Measurements from ENCODE around the gene ZNF555. TPM values are rescaled to one million over a fixed set of nuclear protein-coding genes. Genes with fewer than 3 reads are reported as not detected.

ZNF555 gene
- total RNA-seq, 1 experiment from 2014 or later = 0.84 TPM

DNA sequence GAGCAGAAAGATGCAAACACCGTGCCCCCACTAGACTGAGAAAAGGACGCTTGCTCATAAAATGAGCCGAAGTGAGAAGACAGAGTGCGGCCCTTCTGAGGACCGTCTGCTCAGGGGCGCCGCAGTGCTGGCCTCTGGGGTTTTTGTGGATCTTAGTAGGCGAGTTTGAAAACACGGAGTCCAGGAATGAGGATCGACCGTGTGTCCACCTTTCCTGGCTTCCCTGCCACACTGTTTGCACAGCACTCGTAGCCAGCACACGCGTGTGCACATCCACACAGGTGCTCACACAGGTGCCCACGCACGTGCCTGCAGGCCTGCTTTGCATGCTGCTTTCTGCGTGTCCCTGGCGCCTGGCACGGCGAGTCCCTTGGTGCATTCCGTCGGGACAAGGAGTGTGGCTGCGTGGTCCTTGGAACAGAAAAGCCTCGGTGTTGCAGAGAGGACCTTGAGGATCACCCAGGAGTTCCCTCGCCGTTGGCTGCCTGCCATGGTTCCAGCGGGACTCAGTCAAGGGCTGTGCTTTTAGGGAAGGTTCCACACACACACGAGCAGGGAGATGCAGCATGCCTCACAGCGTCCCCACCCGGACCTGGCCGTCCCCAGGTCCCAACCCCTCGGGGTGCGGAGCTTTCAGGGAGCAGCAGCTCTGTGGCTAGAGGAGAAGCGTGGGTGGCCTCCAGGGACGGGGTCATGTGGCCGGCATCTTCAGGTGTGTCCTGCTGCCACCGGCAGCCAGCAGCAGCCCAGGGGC, 31.7 kb upstream of the ZNF555 start:
- no peak for DNase-seq
- no peaks in the 10 kb centered on the region for H3K27me3 ChIP-seq (ENCODE audit: low read length)
- H2AFZ ChIP-seq (ENCODE audit: low read length) = no peak overlapping the region
- H3K9me3 ChIP-seq (ENCODE audit: low read length) = no peaks in the 10 kb centered on the region
- ATAC-seq = no peak
- ChIA-PET CTCF (no interaction called here), POLR2A (ENCODE audit: unreplicated experiment) (no interaction called here)
- H3K9ac ChIP-seq (ENCODE audit: low read length) = no peak overlapping the region
- no peaks in the 10 kb centered on the region for H4K20me1 ChIP-seq (ENCODE audit: low read length)
- H3K79me2 ChIP-seq (ENCODE audit: low read length) = no peaks in the 10 kb centered on the region
- H3K4me1 ChIP-seq (ENCODE audit: insufficient read depth, low read length) = no peaks in the 10 kb centered on the region
- no TSS peak for BruUV-seq (replicated peaks)
- no peak overlapping the region for H3K27ac ChIP-seq (ENCODE audit: low read length)
- H3F3A ChIP-seq (ENCODE audit: low read length, unreplicated experiment) = no peaks in the 10 kb centered on the region
- intact Hi-C loops (cut with micrococcal nuclease) = no loop called here
- no peaks in the 10 kb centered on the region for H3K9me2 ChIP-seq (replicated peaks; ENCODE audit: low read length)
- H3K36me3 ChIP-seq (ENCODE audit: low read depth, low read length) = no peaks in the 10 kb centered on the region
- H3K4me3 ChIP-seq (ENCODE audit: low read length) = no peak overlapping the region
- TF ChIP-seq EZH2 (IDR thresholded peaks at IDR 0.05; ENCODE audit: low read length, unreplicated experiment) = no peak
- TF ChIP-seq EZH2phosphoT487 (IDR thresholded peaks at IDR 0.05; ENCODE audit: borderline replicate concordance, low read length) = no peak
- no peak for TF ChIP-seq CTCF (conservative IDR thresholded peaks at IDR 0.05; ENCODE audit: low read depth, low read length)
- H3K4me2 ChIP-seq (ENCODE audit: low read length) = no peak overlapping the region

GRCh38 chr19:2810141-2811091, 30.9 kb upstream of the ZNF555 start:
- no peak overlapping the region for H2AFZ ChIP-seq (ENCODE audit: low read length)
- H3K4me3 ChIP-seq (ENCODE audit: low read length) = no peak overlapping the region
- ChIA-PET CTCF (no interaction called here), POLR2A (ENCODE audit: unreplicated experiment) (no interaction called here)
- ATAC-seq (no peak), DNase-seq (no peak)
- no peak overlapping the region for H3K9ac ChIP-seq (ENCODE audit: low read length)
- H3K4me1 ChIP-seq (ENCODE audit: insufficient read depth, low read length) = no peaks in the 10 kb centered on the region
- H4K20me1 ChIP-seq (ENCODE audit: low read length) = no peaks in the 10 kb centered on the region
- H3F3A ChIP-seq (ENCODE audit: low read length, unreplicated experiment) = no peaks in the 10 kb centered on the region
- BruUV-seq (replicated peaks) = no TSS peak
- no peaks in the 10 kb centered on the region for H3K9me3 ChIP-seq (ENCODE audit: low read length)
- H3K36me3 ChIP-seq (ENCODE audit: low read depth, low read length) = no peaks in the 10 kb centered on the region
- no peaks in the 10 kb centered on the region for H3K79me2 ChIP-seq (ENCODE audit: low read length)
- H3K9me2 ChIP-seq (replicated peaks; ENCODE audit: low read length) = no peaks in the 10 kb centered on the region
- intact Hi-C loops (cut with micrococcal nuclease) = no loop called here
- H3K27me3 ChIP-seq (ENCODE audit: low read length) = no peaks in the 10 kb centered on the region
- no peak overlapping the region for H3K27ac ChIP-seq (ENCODE audit: low read length)
- TF ChIP-seq CTCF (conservative IDR thresholded peaks at IDR 0.05; ENCODE audit: low read depth, low read length) (no peak), EZH2phosphoT487 (IDR thresholded peaks at IDR 0.05; ENCODE audit: borderline replicate concordance, low read length) (no peak), EZH2 (IDR thresholded peaks at IDR 0.05; ENCODE audit: low read length, unreplicated experiment) (no peak)
- no peak overlapping the region for H3K4me2 ChIP-seq (ENCODE audit: low read length)
